Peyer's patch (tissue), 4 donors: ENCODE data around the gene KCNMA1.

Experiments
- POLR2A ChIP-seq, 2 donors: fragments of 450-650 bp; IDR thresholded peaks; one replicate each; pipeline ENCODE4 v1.5.1; 2017; ENCODE audit warnings: antibody characterized with exemption in 2 of 2, mild to moderate bottlenecking in 2 of 2, moderate library complexity in 2 of 2
- TF ChIP-seq, protein P1 (sequence below), 6 experiments: fragments of 450-650 bp in 4 of 6; fragments of 200-600 bp in 2 of 6; sonication (generic) in 1 of 6; IDR thresholded peaks; one replicate each; pipeline ENCODE4 v1.5.1; 2017 to 2019; ENCODE audit warnings: antibody characterized with exemption in 6 of 6, mild to moderate bottlenecking in 3 of 6, moderate library complexity in 1 of 6

- TF ChIP-seq, protein P1, sequence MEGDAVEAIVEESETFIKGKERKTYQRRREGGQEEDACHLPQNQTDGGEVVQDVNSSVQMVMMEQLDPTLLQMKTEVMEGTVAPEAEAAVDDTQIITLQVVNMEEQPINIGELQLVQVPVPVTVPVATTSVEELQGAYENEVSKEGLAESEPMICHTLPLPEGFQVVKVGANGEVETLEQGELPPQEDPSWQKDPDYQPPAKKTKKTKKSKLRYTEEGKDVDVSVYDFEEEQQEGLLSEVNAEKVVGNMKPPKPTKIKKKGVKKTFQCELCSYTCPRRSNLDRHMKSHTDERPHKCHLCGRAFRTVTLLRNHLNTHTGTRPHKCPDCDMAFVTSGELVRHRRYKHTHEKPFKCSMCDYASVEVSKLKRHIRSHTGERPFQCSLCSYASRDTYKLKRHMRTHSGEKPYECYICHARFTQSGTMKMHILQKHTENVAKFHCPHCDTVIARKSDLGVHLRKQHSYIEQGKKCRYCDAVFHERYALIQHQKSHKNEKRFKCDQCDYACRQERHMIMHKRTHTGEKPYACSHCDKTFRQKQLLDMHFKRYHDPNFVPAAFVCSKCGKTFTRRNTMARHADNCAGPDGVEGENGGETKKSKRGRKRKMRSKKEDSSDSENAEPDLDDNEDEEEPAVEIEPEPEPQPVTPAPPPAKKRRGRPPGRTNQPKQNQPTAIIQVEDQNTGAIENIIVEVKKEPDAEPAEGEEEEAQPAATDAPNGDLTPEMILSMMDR (IDR thresholded peaks at IDR 0.05), result no peak
- TF ChIP-seq POLR2A (IDR thresholded peaks at IDR 0.05), result no peak
Observed at GRCh38 chr10:77193001-77193400, 444.6 kb downstream of the KCNMA1 start.
